Activated CD4-positive, alpha-beta T cell treated with anti-CD3 and anti-CD28 coated beads for 36 hours (primary cell): ENCODE data around the gene OPRL1. TPM values are rescaled to one million over a fixed set of nuclear protein-coding genes. Genes with fewer than 3 reads are reported as not detected.

Source experiments
- ATAC-seq: fragments of 200-7000 bp; cut with Tn5 transposase; one replicate; pipeline ENCODE4 v1.10.0; 2021; ENCODE audit warnings: mild to moderate bottlenecking, moderate library complexity
- CTCF ChIA-PET: fragments of 350-600 bp; sonication (Branson Sonifier 250); formaldehyde crosslinking; loops from one replicate; lab custom pipeline; 2021; ENCODE audit warnings: antibody characterized with exemption; lab: Charles Lee
- POLR2A ChIA-PET: fragments of 350-600 bp; sonication (Branson Sonifier 250); formaldehyde crosslinking; loops from one replicate; lab custom pipeline; 2021; ENCODE audit warnings: antibody characterized with exemption, inconsistent platforms; lab: Charles Lee
- DNase-seq: peaks from one replicate; pipeline ENCODE4 v3.0.0-alpha.2; 2020
- H3K27ac Mint-ChIP-seq: one replicate; pipeline ENCODE4 v1.8.0; 2021; ENCODE audit warnings: mixed read lengths
- H3K27me3 Mint-ChIP-seq: one replicate; pipeline ENCODE4 v1.8.0; 2021; ENCODE audit warnings: mixed read lengths
- H3K36me3 Mint-ChIP-seq: one replicate; pipeline ENCODE4 v1.8.0; 2021; ENCODE audit warnings: low read depth, mixed read lengths
- H3K4me1 Mint-ChIP-seq: one replicate; pipeline ENCODE4 v1.8.0; 2021; ENCODE audit warnings: mixed read lengths
- H3K4me3 Mint-ChIP-seq: one replicate; pipeline ENCODE4 v1.8.0; 2021; ENCODE audit warnings: mild to moderate bottlenecking, moderate library complexity, mixed read lengths
- H3K9me3 Mint-ChIP-seq: one replicate; pipeline ENCODE4 v1.8.0; 2021; ENCODE audit warnings: low read depth, mixed read lengths
- intact Hi-C, 2 experiments: fragments of 100-400 bp; cut with DNase I in 1 of 2; cut with micrococcal nuclease in 1 of 2; formaldehyde crosslinking; loops; one replicate each; pipeline versions ENCODE4 v1.14.2 to v1.15.1; 2022 to 2024; cut with DNase I, micrococcal nuclease
- total RNA-seq, 2 experiments: library from RNA; stranded (reverse); gene quantifications; one replicate each; pipeline ENCODE4 v1.2.3, GENCODE V29; 2021

OPRL1 gene
- total RNA-seq, 2 experiments from 2014 or later, result 0.42 to 0.50 TPM

DNA sequence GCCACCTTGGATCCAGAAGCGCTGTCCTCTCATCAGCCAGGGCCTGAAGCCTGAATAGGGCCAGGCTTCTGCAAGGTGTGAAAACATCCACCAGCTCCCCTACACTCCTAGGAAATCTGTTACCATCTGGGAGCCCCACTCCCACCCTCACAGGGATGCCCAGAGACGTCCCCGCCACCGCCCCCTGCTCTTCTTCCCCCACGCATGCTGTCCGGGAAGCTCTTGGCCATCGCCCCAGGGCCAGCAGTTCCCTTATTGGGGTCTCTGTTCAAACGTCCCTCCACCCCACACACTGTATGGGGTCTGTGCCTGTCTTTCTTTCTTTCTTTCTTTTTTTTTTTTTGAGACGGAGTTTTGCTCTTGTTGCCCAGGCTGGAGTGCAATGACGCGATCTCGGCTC is 4.3 kb upstream of the OPRL1 start:
- Mint-ChIP-seq H3K27me3 (no peaks in the 10 kb centered on the region), H3K4me3 (no peak overlapping the region), H3K9me3 (no peaks in the 10 kb centered on the region), H3K4me1 (peaks cover 8% of the 10 kb centered on the region), H3K36me3 (peaks cover 6% of the 10 kb centered on the region), H3K27ac (peak overlapping the region; percentile 19)
- ATAC-seq, result no peak
- DNase-seq, result no peak
- intact Hi-C loops, result no loop called here
- CTCF ChIA-PET, result interaction anchor here (0.6 kb wide), 1 partner anchor 111 kb away, joined by 3 read pairs; no protein-coding TSS in a partner anchor
- POLR2A ChIA-PET, result no interaction called here

DNA sequence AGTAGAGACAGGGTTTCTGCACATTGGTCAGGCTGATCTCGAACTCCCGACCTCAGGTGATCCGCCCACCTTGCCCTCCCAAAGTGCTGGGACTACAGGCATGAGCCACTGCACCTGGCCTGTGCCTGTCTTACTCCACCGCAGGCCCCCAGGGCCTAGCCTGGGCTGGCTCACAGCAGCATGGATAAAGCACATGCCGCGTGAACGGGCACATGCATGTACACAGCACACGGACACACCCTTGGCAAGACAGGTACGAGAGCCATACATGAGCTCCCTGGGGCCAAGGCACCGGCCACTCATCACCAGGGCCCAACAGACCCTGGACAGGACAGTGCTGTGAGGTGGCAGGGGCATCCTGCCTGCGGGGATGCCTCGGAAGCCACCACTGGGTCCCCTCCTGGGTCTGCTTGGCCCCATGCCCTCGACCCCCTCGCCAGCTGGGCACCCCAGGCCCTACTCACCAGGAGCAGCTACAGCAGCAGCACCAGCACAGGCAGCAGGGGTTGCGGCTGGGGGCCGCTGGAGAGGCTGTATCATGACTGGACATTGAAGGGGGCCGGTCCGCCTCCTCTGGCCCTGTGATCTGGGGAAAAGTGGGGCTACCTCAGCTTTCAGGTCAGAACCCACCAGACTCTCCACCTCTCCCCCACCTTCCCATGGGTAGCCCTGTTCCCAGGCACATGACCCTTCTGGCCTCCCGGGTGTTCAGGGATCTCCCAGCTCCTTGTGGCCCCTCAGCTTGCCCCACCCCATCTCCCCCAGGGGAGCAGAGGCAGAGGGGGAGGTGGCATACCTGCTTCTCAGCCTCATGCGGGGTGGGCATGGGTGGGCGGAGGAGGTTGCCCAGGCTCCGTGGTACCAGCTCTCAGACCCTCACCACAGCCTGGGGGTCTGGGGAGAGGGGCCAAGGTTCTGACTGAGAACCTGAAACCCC is 3.6 kb upstream of the OPRL1 start:
- Mint-ChIP-seq H3K9me3 (no peaks in the 10 kb centered on the region), H3K4me3 (peak overlapping the region; percentile 90), H3K4me1 (peaks cover 10% of the 10 kb centered on the region), H3K27me3 (no peaks in the 10 kb centered on the region), H3K27ac (peak overlapping the region; percentile 88), H3K36me3 (peaks cover 6% of the 10 kb centered on the region)
- intact Hi-C loops, result no loop called here
- no peak for DNase-seq
- ChIA-PET POLR2A (no interaction called here), CTCF (interaction anchor here (0.6 to 0.7 kb wide), 2 partner anchors 14 to 112 kb away, joined by 3 to 4 read pairs; no protein-coding TSS in a partner anchor)
- no peak for ATAC-seq

DNA sequence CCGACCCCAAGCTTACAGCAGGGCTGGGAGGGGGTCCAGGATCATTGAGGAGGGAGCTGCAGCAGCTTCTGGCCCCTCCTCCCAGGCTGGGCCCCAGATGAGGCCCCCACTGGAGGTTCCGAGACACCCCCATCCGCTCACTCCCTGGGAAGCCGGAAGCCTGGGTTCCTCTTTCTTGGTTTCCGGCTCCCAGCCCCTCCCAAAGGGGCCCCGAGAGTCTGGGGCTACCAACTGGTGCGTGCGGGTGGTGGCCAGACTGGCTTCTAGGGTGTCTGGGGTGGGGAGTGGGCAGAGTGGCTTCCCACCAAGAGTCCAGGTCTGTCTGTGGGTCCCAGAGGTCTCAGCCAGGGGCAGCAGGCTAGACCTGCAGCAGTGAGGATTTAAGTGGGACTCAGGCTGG is 2.8 kb upstream of the OPRL1 start:
- ChIA-PET CTCF (interaction anchor here (0.6 to 0.7 kb wide), 2 partner anchors 9 to 15 kb away, joined by 3 to 4 read pairs; no protein-coding TSS in a partner anchor), POLR2A (no interaction called here)
- Mint-ChIP-seq H3K27me3 (no peaks in the 10 kb centered on the region), H3K27ac (peak overlapping the region; percentile 88), H3K9me3 (no peaks in the 10 kb centered on the region), H3K4me1 (peaks cover 14% of the 10 kb centered on the region), H3K36me3 (peaks cover 6% of the 10 kb centered on the region), H3K4me3 (peak overlapping the region; percentile 90)
- peak; percentile 28 for ATAC-seq
- intact Hi-C loops, result no loop called here
- DNase-seq, result peak; percentile 69

DNA sequence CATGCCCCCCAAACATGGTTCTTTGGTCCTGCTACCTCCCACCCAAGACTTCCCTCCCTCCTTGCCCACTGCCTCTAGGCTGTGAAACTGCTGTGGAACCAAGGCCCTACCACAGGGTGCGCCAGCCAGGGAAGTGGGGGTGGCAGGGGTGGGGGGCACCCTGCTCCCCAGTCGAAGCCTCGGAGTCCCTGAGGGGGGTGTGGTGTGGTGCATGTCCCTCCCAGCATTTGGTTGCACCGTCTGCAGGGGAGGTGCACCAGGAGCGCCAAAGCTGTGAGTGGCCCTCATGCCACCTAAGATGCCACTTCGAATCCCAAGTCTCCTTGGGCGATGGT is 2.4 kb upstream of the OPRL1 start:
- Mint-ChIP-seq H3K9me3 (no peaks in the 10 kb centered on the region), H3K27ac (peak overlapping the region; percentile 88), H3K4me3 (peak overlapping the region; percentile 90), H3K27me3 (no peaks in the 10 kb centered on the region), H3K36me3 (peaks cover 5% of the 10 kb centered on the region), H3K4me1 (peaks cover 17% of the 10 kb centered on the region)
- ChIA-PET POLR2A (no interaction called here), CTCF (interaction anchor here (0.6 to 1.1 kb wide), 5 partner anchors 9 to 181 kb away, joined by 3 read pairs; no protein-coding TSS in a partner anchor)
- DNase-seq (no peak), ATAC-seq (no peak)
- intact Hi-C loops, result no loop called here

DNA sequence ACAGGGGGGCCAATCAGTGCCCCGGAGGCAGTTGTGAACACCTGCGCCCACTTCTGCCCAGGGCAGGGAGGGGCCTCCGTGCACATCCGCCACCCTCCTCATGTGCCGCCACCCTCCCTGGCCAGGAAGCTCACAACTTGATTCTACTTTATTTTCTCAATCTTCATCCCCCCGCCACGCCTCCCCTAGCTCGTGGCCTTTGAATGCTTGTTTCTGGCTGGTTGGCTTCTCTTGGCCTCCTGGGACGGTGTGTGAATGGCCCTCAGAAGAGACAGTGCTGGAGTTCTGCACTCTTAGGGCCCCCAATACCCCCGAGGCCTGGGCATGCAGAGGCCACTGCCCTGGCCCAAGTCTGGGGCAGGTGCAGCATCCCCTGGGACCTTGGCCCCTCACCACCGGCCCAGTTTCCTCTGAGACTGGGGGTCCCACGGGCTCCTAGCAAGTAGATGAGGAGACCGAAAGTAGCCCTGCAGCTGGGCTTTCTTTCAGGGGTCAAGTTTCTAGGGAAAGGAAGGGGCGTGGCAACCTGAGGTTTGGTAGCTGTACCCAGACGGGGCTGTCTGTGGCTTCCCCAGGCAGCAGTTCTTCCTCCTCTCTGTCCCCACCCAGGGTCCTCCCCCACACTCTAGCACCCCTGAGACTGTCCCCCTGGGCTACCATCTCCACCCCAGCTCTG is 1.9 kb upstream of the OPRL1 start:
- Mint-ChIP-seq H3K4me1 (peaks cover 22% of the 10 kb centered on the region), H3K36me3 (peaks cover 4% of the 10 kb centered on the region), H3K4me3 (peak overlapping the region; percentile 90), H3K27me3 (no peaks in the 10 kb centered on the region), H3K27ac (peak overlapping the region; percentile 88), H3K9me3 (no peaks in the 10 kb centered on the region)
- intact Hi-C loops, result loop anchor here (2.0 kb wide), 2 partner anchors 13 to 39 kb away; no protein-coding TSS in a partner anchor
- ChIA-PET CTCF (interaction anchor here (0.6 to 1.2 kb wide), 6 partner anchors 21 to 783 kb away, joined by 3 to 5 read pairs (median 3); no protein-coding TSS in a partner anchor), POLR2A (interaction anchor here (0.6 kb wide), 1 partner anchor 12 kb away, joined by 3 read pairs; no protein-coding TSS in a partner anchor)
- ATAC-seq (peak; percentile 67), DNase-seq (peak; percentile 79)

DNA sequence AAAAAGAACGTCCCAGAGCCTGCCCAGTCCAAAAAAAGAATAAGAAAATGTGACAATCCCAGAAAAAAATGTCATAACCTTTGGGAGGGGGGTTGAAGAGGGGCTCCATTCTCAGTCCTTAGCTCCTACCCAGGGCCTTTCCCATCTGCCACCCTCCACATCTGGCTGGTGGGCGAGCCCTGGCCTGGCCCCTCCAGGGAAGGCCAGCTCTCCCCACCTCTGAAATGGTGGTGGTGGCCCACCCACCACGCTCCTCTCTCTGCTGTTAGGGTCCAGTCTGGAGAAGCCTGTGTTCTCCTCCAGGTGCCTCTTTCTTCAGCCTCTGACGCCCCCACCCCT is 979 bp upstream of the OPRL1 start:
- CTCF ChIA-PET, result interaction anchor here (0.5 to 1.3 kb wide), 6 partner anchors 9 to 287 kb away, joined by 3 to 5 read pairs (median 4); no protein-coding TSS in a partner anchor
- DNase-seq (no peak), ATAC-seq (no peak)
- Mint-ChIP-seq H3K4me3 (peak overlapping the region; percentile 90), H3K27ac (peak overlapping the region; percentile 88), H3K4me1 (peaks cover 25% of the 10 kb centered on the region), H3K27me3 (no peaks in the 10 kb centered on the region), H3K9me3 (no peaks in the 10 kb centered on the region), H3K36me3 (peaks cover 4% of the 10 kb centered on the region)
- intact Hi-C loops, result loop anchor here (1.0 to 2.0 kb wide), 4 partner anchors 14 to 559 kb away; partner anchors contain the start of genes PPDPF (in 1 of the 2) and TCEA2 (in 1 of the 2)
- POLR2A ChIA-PET, result no interaction called here

DNA sequence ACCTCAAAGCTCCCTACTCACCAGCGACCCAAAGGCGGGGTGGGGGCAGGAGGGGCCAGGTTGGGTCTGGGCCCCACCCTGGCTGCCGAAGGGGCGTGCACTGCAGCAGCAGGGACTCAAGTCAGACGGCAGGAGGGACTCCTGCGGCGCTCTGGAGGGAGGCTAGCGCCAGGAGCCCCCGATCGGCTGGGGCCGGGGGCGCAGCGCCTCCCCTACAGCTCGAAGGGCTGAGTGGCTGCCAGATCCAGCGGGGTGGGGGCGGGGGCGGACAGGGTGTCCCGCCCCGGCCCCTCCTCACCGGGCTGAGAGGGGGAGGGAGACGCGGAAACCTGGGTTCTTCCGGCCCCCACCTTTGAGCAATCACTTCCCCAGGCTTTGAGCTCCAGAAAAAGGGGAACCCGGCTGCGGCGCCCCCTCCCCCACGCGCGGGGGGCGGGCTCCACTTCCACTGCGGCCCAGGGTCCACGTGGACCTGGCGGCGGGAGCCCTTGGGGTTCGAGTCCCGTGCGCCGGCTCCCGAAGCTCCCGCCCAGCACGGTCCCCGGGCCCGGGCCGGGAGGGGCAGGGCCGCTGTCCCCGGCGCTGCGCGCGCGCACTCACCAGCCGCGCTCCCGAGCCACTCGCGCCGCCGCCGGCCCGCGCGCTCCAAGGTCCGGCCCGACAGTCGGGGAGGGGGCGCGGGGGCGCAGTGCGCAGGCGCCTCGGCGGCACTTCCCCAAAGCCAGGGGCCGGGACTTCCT is 439 bp upstream of the OPRL1 start, which contains the start of gene RGS19:
Gene RGS19, minus strand, starts transcription at position 246 of the 740 bp plus-strand sequence. CDS start 2,632 bp downstream, outside the sequence.
- peak; percentile 77 for DNase-seq
- H3K27me3 Mint-ChIP-seq, result peaks cover 3% of the 10 kb centered on the region
- peaks cover 28% of the 10 kb centered on the region for H3K4me1 Mint-ChIP-seq
- H3K27ac Mint-ChIP-seq, result peak within 1 kb of the TSS; percentile 88
- intact Hi-C loops, result loop anchor here (1.0 to 5.0 kb wide), 5 partner anchors 15 to 559 kb away; partner anchors contain the start of genes PCMTD2 (in 1 of the 2), PPDPF (in 1 of the 2) and TCEA2 (in 1 of the 2)
- no peaks in the 10 kb centered on the region for H3K9me3 Mint-ChIP-seq
- CTCF ChIA-PET, result interaction anchor here (0.5 to 1.3 kb wide), 5 partner anchors 9 to 206 kb away, joined by 3 to 4 read pairs (median 4); partner anchors contain the start of gene PRPF6
- H3K4me3 Mint-ChIP-seq, result peak within 1 kb of the TSS; percentile 90
- H3K36me3 Mint-ChIP-seq, result peaks cover 2% of the 10 kb centered on the region
- POLR2A ChIA-PET, result interaction anchor here (0.5 kb wide), 1 partner anchor 194 kb away, joined by 6 read pairs; no protein-coding TSS in a partner anchor
- peak; percentile 43 for ATAC-seq

DNA sequence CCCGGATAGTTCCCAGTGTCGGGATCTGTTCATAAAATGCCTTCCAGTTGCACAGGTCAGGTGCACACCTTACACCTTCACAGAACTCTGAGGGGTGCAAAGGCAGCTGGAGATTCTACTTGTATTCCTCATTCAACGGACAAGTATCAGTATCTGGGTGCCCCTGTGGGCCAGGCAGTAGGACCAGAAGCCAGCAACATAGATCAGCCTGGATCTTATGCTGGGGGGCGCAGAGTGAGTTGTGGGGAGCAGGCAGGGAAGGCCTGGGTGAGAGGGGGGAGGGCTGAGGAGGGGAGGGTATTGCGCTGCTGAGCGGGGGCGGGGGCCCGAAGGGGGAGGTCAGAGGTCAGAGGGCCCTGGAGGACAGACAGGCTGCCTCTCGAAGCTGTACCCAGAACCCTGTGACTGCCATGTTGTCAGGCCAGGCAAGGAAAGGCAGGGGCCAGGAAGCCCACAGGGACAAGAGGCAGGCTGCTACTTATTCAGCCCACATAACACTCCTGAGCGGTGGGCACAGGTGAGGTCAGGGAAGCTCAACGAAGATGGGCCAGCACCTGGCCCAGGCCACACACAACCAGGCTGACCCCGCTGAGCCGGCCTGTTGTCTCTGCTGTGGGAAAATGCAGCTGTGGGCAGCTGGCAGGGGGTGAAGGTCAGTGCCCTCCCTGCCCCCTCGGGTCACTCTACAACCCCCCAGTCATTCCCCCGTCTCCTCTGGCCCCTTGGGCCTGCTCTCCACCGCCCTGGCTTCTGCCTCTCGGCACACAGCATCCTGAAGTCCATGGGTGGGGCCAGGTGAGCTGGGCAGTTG is 1.1 kb downstream of the OPRL1 start:
- POLR2A ChIA-PET, result no interaction called here
- peaks cover 29% of the 10 kb centered on the region for H3K4me1 Mint-ChIP-seq
- H3K9me3 Mint-ChIP-seq, result no peaks in the 10 kb centered on the region
- peaks cover 2% of the 10 kb centered on the region for H3K36me3 Mint-ChIP-seq
- H3K27me3 Mint-ChIP-seq, result peaks cover 4% of the 10 kb centered on the region
- H3K27ac Mint-ChIP-seq, result no peak overlapping the region
- intact Hi-C loops, result loop anchor here in 1 of 2 experiments (5.0 kb wide), 1 partner anchor 176 kb away; the partner anchor contains the start of gene PCMTD2
- no peak for ATAC-seq
- no peak for DNase-seq
- CTCF ChIA-PET, result interaction anchor here (0.6 kb wide), 2 partner anchors 8 to 560 kb away, joined by 3 read pairs; partner anchors contain the start of gene PPDPF
- H3K4me3 Mint-ChIP-seq, result peak overlapping the region; percentile 68

DNA sequence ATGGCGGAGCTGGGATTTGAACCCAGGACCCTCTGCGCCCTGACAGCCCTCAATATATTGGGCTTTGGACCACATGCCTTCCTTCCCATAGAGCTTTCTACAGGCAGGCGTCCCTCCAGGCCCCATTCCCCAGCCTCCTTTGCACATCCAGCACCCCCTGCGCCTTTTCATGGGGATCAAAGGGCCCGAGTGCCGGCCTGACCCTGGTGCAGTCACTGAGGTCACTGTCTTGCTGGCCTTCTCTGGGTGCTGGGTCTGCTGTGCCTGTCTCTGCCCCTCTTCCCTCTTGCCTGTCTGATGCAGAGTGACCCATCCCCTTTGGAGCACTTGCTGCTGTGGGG is 1.7 kb downstream of the OPRL1 start:
- peaks cover 2% of the 10 kb centered on the region for H3K36me3 Mint-ChIP-seq
- H3K9me3 Mint-ChIP-seq, result no peaks in the 10 kb centered on the region
- peak overlapping the region; percentile 51 for H3K27ac Mint-ChIP-seq
- H3K4me3 Mint-ChIP-seq, result peak overlapping the region; percentile 6
- H3K4me1 Mint-ChIP-seq, result peaks cover 29% of the 10 kb centered on the region
- ChIA-PET CTCF (no interaction called here), POLR2A (no interaction called here)
- peaks cover 4% of the 10 kb centered on the region for H3K27me3 Mint-ChIP-seq
- intact Hi-C loops, result loop anchor here in 1 of 2 experiments (5.0 kb wide), 1 partner anchor 176 kb away; the partner anchor contains the start of gene PCMTD2
- ATAC-seq, result no peak
- DNase-seq, result no peak
